Measurements from ENCODE around the gene TBC1D21. TPM values are rescaled to one million over a fixed set of nuclear protein-coding genes. Genes with fewer than 3 reads are reported as not detected.
A peak's percentile ranks its signal among the peaks of the same experiment; 100 is the strongest.

TBC1D21 gene
- total and polyA plus RNA-seq, 9 of the 15 experiments (the other 6 are each of a cell fraction or from before 2014, with no cell fraction given): not detected

GRCh38 chr15:73829523-73829922 is 43.8 kb upstream of the TBC1D21 start (continued):
- TF ChIP-seq ZNF639 (CRISPR knock-in tag; conservative IDR thresholded peaks at IDR 0.05 in 1 of 2, IDR thresholded peaks at IDR 0.05 in 1 of 2) (no peak), KLF16 (IDR thresholded peaks at IDR 0.05) (no peak), RBM39 (optimal IDR thresholded peaks at IDR 0.05; ENCODE audit: low read depth, low read length) (no peak), PRPF4 (IDR thresholded peaks at IDR 0.05; ENCODE audit: insufficient read depth, low read depth, low read length, poor library complexity, severe bottlenecking) (no peak), KAT8 (IDR thresholded peaks at IDR 0.05; ENCODE audit: low read depth) (no peak), GTF2F1 (IDR thresholded peaks at IDR 0.05; ENCODE audit: low read depth, low read length) (no peak), POLR2B (IDR thresholded peaks at IDR 0.05; ENCODE audit: low read depth, partially characterized antibody) (no peak), SREBF2 (CRISPR knock-in tag; IDR thresholded peaks at IDR 0.05) (no peak)

- no peak overlapping the region for H3K9ac ChIP-seq (ENCODE audit: insufficient read depth in 1 of 2, low read depth in 2 of 2, low read length in 2 of 2)
- H3K4me1 ChIP-seq (replicated peaks in 1 of 2; ENCODE audit: control insufficient read depth in 2 of 2, insufficient read depth in 2 of 2, low read length in 2 of 2): no peaks in the 10 kb centered on the region
- H3K9me3 ChIP-seq (replicated peaks; ENCODE audit: control insufficient read depth, insufficient read depth, low read depth, low read length): no peaks in the 10 kb centered on the region
- no peaks in the 10 kb centered on the region for H3K79me2 ChIP-seq (ENCODE audit: control insufficient read depth, insufficient read depth, low read length)
- in situ Hi-C loops (cut with MboI) (no loop called here), intact Hi-C loops (cut with micrococcal nuclease) (no loop called here)
- H3K36me3 ChIP-seq (ENCODE audit: control insufficient read depth, insufficient read depth, low read length): no peaks in the 10 kb centered on the region
- 0% methylated on average over 1 of the region's 1 CpG for WGBS (ENCODE audit: insufficient coverage, low coverage, missing lambda C conversion rate)
- ChIA-PET CTCF (ENCODE audit: low intra/inter-chr PET ratio) (no interaction called here), POLR2A (no interaction called here)
- no peak for DNase-seq (ENCODE audit: extremely low read depth in 1 of 4, low spot score in 3 of 4)
- H4K20me1 ChIP-seq (replicated peaks; ENCODE audit: control insufficient read depth, insufficient read depth, low read length): peaks cover 7% of the 10 kb centered on the region; the same call in 1 of the 2 replicates
- H3K9me1 ChIP-seq (ENCODE audit: control insufficient read depth, insufficient read depth, low read length): no peaks in the 10 kb centered on the region
- no peak for ATAC-seq
- no peak for FAIRE-seq
- H3K4me2 ChIP-seq (ENCODE audit: insufficient read depth, low read length): no peak overlapping the region
- no peak overlapping the region for H2AFZ ChIP-seq (ENCODE audit: low read depth, low read length)
- no TSS peak for BruUV-seq (replicated peaks)
- H3K4me3 ChIP-seq: no peak overlapping the region
- H3K27ac ChIP-seq (ENCODE audit: extremely low read depth, low read depth, low read length): no peak overlapping the region
- H3K27me3 ChIP-seq (ENCODE audit: control insufficient read depth in 2 of 2, insufficient read depth in 2 of 2, low read length in 2 of 2): peaks cover 0 to 25% of the 10 kb centered on the region in 2 experiments; a peak in 2 of 5 replicates
- peak; percentile 76 for TF ChIP-seq REST (IDR thresholded peaks at IDR 0.05; ENCODE audit: borderline replicate concordance)
- 0 out of 2 replicates have a peak, but pooled peaks have one; percentile 47 for TF ChIP-seq REST (CRISPR knock-in tag; IDR thresholded peaks at IDR 0.05; ENCODE audit: low read depth)
- TF ChIP-seq ZBTB8A (IDR thresholded peaks at IDR 0.05; ENCODE audit: partially characterized antibody): no peak
- TF ChIP-seq ID3 (CRISPR knock-in tag; IDR thresholded peaks at IDR 0.05): no peak
- TF ChIP-seq ID3 (tag; IDR thresholded peaks at IDR 0.05): no peak
These were observed 40.7 kb upstream of the TBC1D21 start for GRCh38 chr15:73832657-73833056.

Measured in K562 (cell line).